Esophagus (tissue), 2 donors: ENCODE results near the gene PLD5. TPM values are rescaled to one million over a fixed set of nuclear protein-coding genes. Genes with fewer than 3 reads are reported as not detected.
"Not testable (repeated sequence)": the region's sequence is repeated elsewhere in the genome, so short reads cannot be mapped to it uniquely, and the experiment has no call there.

Experiments used
- H3K27ac ChIP-seq, 2 donors: one replicate each; pipeline ENCODE4 v1.5.1; 2013; ENCODE audit warnings: low read depth in 2 of 2, mild to moderate bottlenecking in 2 of 2, inconsistent platforms in 1 of 2, low read length in 1 of 2, moderate library complexity in 1 of 2
- H3K27me3 ChIP-seq, 2 donors: one replicate each; pipeline ENCODE4 v1.6.1; 2013; ENCODE audit warnings: low read length in 2 of 2, control low read depth in 1 of 2, mild to moderate bottlenecking in 1 of 2; ENCODE audit not compliant: insufficient read depth in 2 of 2, control insufficient read depth in 1 of 2
- H3K36me3 ChIP-seq, 2 donors: one replicate each; pipeline ENCODE4 v1.6.1; 2013; ENCODE audit warnings: low read length in 1 of 2; ENCODE audit not compliant: control insufficient read depth in 2 of 2, insufficient read depth in 2 of 2
- H3K4me1 ChIP-seq, 2 donors: one replicate each; pipeline ENCODE4 v1.6.1; 2013; ENCODE audit warnings: low read length in 1 of 2; ENCODE audit not compliant: control insufficient read depth in 2 of 2, insufficient read depth in 2 of 2
- H3K4me3 ChIP-seq, 2 donors: one replicate each; pipeline ENCODE4 v1.5.1; 2013; ENCODE audit warnings: low read length in 2 of 2, mild to moderate bottlenecking in 2 of 2, low read depth in 1 of 2, moderate library complexity in 1 of 2
- H3K9me3 ChIP-seq, 2 donors: one replicate each; pipeline ENCODE4 v1.6.1; 2013; ENCODE audit warnings: mild to moderate bottlenecking in 2 of 2, low read depth in 1 of 2, low read length in 1 of 2, moderate library complexity in 1 of 2; ENCODE audit not compliant: control insufficient read depth in 2 of 2, insufficient read depth in 1 of 2
- WGBS, 2 donors: extraction: QIAGEN DNeasy Blood & Tissue Kit; methylation state at CpG; one replicate each; pipeline ENCODE4 v1.1.7; 2013; 5-methylcytosine and 5-hydroxymethylcytosine counted together
- polyA plus RNA-seq, 2 donors: library from polyadenylated mRNA; stranded (reverse); fragments of 200-250 nt; gene quantifications; one replicate each; pipeline ENCODE4 v1.2.3, GENCODE V29; 2013
- donor health status: healthy with polysubstance abuse.
- donor health status: Bipolar disorder and iron deficiency.

PLD5 gene
- polyA plus RNA-seq, 2 donors: 0.04 to 0.11 TPM

DNA sequence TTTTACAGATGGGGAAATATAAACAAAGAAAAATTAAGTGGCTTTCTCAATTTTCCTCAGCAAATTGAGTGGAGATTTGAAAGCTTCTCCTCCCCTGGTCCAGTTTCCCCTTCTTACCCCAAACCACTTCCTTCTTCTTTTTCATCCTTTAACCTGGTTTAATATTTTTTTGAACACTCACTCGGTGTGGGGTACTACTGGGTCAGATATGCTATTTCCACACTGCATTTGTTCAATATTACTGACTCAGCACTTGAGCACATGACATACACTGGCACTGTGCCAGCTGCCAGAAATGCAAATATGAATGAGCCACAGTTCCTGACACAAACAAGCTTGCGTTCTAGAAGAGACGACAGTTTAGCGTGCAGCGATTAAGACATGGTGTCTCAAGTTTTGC lies 193.6 kb downstream of the PLD5 start:
- H3K4me3 ChIP-seq, H3K36me3 ChIP-seq, H3K9me3 ChIP-seq, H3K27ac ChIP-seq, H3K27me3 ChIP-seq, H3K4me1 ChIP-seq: not testable (repeated sequence)
- 48 to 50% methylated on average over 5 of the region's 5 CpGs for WGBS, 2 donors

DNA sequence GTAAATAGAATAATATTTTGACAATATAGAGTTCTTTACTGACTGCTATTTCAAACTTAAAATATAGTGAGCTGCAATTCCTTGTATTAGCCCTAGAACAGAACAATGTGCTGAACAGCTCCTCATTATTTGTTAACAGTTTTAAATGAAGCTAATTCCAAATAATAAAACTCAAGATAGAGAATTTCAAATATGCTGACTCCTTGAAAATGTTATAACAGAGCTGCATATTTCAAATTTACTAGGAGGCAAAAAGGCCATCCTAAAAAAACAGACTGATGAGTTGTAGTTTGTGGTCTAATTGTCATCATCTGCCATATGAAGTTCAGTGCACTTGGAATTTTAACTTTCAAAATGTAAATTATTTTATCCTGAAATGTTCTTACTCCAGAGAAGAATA lies 197.1 kb downstream of the PLD5 start:
- H3K4me1 ChIP-seq, H3K9me3 ChIP-seq, H3K27me3 ChIP-seq, H3K36me3 ChIP-seq, H3K27ac ChIP-seq, H3K4me3 ChIP-seq: not testable (repeated sequence)

DNA sequence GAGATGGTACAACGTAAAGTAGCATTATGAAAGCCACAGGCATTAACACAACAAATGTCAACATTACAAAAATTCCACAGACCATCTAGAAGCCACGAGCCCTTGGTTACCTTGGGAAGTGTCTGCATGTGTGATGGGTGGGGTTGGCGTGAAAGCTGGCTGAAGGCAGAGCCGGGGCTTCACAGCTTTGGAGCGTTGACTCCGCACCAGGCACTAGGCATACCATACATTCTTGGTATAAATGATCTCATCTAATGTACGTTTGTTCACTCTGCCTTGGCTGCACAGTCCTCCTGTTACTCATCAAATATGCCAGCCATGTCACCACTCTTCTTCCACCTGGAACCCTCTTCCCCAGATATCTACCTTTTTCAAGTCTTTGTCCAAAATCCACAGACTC lies 202.5 kb downstream of the PLD5 start:
- not testable (repeated sequence) for H3K27me3 ChIP-seq, H3K36me3 ChIP-seq, H3K9me3 ChIP-seq, H3K4me1 ChIP-seq, H3K4me3 ChIP-seq, H3K27ac ChIP-seq
- WGBS, 2 donors: 59 to 61% methylated on average over 7 of the region's 7 CpGs

DNA sequence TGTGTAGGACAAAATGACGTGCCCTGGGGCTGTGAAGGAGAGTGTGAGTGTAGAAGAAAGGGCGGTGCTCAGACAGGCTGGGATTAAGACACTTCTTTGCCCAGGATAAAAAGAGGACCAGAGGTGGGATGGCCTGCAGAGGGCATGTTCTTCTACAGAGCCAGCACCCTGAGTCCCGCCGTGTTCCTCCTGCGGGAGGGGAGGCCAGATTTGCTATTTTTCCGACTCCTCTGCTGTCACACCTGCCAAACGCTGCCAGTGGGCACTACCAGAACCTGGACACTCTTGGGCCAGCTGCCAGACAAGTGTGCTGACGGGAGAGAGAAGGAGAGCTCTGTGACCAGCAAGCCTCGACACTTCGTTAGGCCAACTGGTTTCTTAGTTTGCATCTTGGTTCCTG lies 206.4 kb downstream of the PLD5 start:
- no peaks in the 10 kb centered on the region for H3K4me1 ChIP-seq
- WGBS, 2 donors: 65 to 74% methylated on average over 10 of the region's 10 CpGs
- H3K27me3 ChIP-seq: no peaks in the 10 kb centered on the region
- H3K4me3 ChIP-seq: no peak overlapping the region
- no peak overlapping the region for H3K27ac ChIP-seq
- no peaks in the 10 kb centered on the region for H3K36me3 ChIP-seq
- H3K9me3 ChIP-seq: peaks cover 0 to 2% of the 10 kb centered on the region in 2 donors

DNA sequence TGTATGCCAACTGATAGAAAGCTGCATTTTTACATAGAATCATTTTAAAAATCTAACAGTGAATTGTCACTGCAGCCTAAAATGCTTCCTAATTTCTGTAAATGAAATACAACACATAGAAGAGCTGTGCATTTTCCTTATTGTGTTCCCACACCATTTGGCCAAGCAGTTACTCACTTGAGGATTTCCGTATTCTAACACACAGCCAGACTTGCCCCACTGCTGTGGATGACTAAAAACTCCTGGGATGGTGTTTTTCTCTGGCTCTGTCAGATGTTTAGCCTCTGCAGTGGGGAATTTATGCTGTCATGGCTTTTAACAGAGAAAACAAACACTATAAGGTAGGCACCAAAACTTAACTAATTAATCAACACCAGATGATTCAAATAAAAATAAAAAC lies 209.6 kb downstream of the PLD5 start:
- H3K36me3 ChIP-seq, H3K4me1 ChIP-seq, H3K4me3 ChIP-seq, H3K27ac ChIP-seq, H3K9me3 ChIP-seq, H3K27me3 ChIP-seq: not testable (repeated sequence)
- 71 to 85% methylated on average over 1 of the region's 1 CpG for WGBS, 2 donors

- H3K4me1 ChIP-seq, H3K27ac ChIP-seq, H3K36me3 ChIP-seq, H3K4me3 ChIP-seq, H3K27me3 ChIP-seq, H3K9me3 ChIP-seq: not testable (repeated sequence)
- 63 to 65% methylated on average over 3 of the region's 3 CpGs for WGBS, 2 donors
These were observed 210.3 kb downstream of the PLD5 start for GRCh38 chr1:242314085-242314649.

DNA sequence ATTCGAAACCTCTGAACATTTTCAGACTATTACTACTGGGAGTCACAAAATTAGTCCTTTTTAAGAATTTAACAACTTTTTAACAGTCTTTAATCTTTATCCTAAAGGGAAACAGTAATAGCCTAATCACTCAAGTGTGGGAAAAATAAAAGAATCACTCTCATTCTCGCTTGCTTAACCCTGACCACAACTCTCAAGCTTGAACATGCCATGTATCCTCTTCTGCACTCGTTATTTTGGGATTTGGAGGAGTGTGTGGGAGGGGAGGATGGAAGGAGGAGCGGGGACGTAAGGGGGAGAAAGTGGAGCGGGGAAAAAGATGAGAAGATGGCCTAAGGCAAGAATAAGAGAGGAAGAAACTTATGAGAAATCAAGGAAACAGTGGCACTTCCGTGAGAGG lies 215.8 kb downstream of the PLD5 start:
- not testable (repeated sequence) for H3K4me3 ChIP-seq, H3K4me1 ChIP-seq, H3K27ac ChIP-seq, H3K9me3 ChIP-seq, H3K36me3 ChIP-seq, H3K27me3 ChIP-seq
- 40 to 43% methylated on average over 6 to 7 of the region's 7 CpGs for WGBS, 2 donors

- not testable (repeated sequence) for H3K9me3 ChIP-seq, H3K27me3 ChIP-seq, H3K27ac ChIP-seq, H3K4me3 ChIP-seq, H3K36me3 ChIP-seq, H3K4me1 ChIP-seq
- 82 to 89% methylated on average over 1 of the region's 1 CpG for WGBS, 2 donors
These were observed 230.7 kb downstream of the PLD5 start for GRCh38 chr1:242293781-242294180.

DNA sequence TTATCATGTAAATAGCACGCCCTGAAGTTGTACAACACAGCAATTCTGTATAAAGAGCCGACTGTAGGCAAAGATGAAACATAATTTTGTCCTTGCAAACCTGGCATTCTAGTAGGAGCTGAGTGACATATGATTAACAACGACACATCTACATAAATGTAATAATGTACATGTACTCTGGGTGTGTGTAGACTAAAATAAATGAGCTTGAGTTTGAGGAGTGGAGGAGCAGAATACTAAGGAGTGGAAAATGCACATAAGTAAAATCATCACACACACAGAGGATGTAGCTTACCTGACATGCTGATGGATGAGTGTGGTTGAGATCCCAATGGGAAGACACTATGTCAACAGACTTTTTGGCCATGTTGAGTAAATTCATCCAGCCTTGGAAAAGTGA lies 236.4 kb downstream of the PLD5 start:
- H3K27ac ChIP-seq, H3K9me3 ChIP-seq, H3K4me1 ChIP-seq, H3K36me3 ChIP-seq, H3K27me3 ChIP-seq, H3K4me3 ChIP-seq: not testable (repeated sequence)
- 76 to 87% methylated on average over 3 of the region's 3 CpGs for WGBS, 2 donors

GRCh38 chr1:242282758-242283485 lies 241.6 kb downstream of the PLD5 start:
- not testable (repeated sequence) for H3K4me3 ChIP-seq, H3K4me1 ChIP-seq, H3K27me3 ChIP-seq, H3K36me3 ChIP-seq, H3K9me3 ChIP-seq, H3K27ac ChIP-seq
- 58 to 59% methylated on average over 5 of the region's 5 CpGs for WGBS, 2 donors
